ENCODE measurements around the gene WDR59.
"Not testable (repeated sequence)": the region's sequence is repeated elsewhere in the genome, so short reads cannot be mapped to it uniquely, and the experiment has no call there.

Gene WDR59

DNA sequence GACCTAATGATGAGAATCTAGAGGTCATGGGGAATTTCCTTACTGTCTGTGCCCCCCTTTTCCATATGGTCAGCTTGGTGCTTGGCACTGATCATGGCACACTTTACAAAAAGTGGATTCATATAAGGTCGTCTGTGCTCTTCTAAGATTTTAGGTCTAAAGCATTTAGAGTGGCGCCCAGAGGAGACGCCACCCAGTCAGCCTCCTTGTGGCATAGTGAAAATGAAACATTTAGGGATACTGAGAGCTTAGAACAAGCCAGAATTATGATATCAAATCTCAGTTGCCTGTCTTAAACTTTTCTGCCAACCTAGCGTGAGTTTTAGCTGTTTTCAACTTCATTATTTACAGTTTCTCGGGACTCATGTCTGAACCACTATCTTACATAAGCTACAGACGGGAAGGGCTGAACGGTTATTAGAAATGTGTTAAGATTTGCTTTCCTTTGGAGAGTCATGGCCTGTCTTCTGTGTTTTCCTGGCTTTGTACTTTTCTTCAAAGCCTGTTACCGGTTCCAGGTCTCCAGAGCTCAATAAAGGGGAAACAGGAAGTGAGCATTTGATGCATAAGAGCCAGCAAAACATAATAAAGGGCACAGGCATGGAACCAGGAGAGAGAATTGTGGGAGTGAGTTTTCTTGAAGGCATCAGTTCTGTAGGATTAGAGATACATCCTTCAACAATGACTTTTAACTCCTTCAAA lies 27.6 kb upstream of the WDR59 start:
- no peak for DNase-seq (ENCODE audit: low spot score)

- DNase-seq (ENCODE audit: low spot score) = peak; percentile 77
Observed at GRCh38 chr16:75011634-75012307, 26.8 kb upstream of the WDR59 start.

DNA sequence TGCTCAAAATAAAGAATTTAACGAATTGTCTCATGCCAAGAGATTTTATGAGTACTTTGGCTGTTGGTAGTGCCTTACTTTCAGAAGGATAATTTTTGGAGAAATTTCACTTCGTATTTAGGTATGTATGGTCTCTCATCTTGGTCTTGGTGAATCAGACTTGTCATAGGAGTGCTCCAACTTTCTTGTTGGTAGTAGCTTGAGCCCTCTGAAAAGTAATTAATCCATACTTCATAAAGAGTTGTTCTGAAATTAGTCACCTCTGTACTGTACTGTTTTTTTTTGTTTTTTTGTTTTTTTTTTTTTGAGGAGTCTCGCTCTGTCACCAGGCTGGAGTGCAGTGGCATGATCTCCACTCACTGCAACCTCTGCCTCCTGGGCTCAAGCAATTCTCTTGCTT lies 25.5 kb upstream of the WDR59 start:
- DNase-seq (ENCODE audit: low spot score) = no peak

GRCh38 chr16:75007443-75007842 lies 22.5 kb upstream of the WDR59 start:
- DNase-seq (ENCODE audit: low spot score) = no peak

DNA sequence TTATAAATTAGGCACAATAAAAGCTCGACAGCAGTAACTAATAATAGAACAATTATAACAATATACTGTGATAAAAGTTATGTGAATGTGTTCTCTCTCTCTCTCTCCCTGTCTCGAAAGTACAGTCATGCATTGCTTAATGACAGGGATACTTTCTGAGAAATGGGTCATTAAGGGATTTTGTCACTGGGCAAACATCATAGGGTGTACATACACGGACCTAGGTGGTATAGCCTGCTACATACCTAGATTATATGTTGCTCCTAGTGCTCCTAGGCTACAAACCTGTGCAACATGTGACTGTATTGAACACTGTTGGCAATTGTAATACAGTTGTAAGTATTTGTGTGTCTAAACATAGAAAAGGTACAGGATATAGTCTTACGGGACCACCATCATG lies 20.8 kb upstream of the WDR59 start:
- no peak for DNase-seq (ENCODE audit: low spot score)

- DNase-seq (ENCODE audit: low spot score) = no peak
Observed at GRCh38 chr16:75004460-75004859, 19.5 kb upstream of the WDR59 start.

GRCh38 chr16:75003931-75004330 lies 19.0 kb upstream of the WDR59 start:
- DNase-seq (ENCODE audit: low spot score) = no peak

DNA sequence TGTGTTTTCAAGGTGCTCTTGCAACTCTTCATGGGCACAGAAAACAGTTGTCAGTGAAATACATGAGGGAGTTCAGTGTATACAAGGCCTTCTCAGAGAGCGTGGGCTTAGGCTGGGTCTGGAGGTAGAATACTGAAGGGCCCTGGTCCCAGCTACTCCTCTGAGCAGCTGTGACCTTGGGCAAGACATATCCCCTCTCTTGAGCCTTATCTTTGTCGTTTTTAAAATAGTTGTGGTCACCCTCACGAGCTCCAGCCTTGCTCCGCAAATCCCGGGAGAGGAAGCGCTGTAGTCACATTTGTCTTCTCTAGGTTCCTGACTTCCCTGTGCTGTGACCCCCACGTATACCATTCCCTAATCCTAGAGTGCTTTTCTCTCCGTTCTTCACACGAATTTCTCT lies 17.6 kb upstream of the WDR59 start:
- no peak for DNase-seq (ENCODE audit: low spot score)

DNA sequence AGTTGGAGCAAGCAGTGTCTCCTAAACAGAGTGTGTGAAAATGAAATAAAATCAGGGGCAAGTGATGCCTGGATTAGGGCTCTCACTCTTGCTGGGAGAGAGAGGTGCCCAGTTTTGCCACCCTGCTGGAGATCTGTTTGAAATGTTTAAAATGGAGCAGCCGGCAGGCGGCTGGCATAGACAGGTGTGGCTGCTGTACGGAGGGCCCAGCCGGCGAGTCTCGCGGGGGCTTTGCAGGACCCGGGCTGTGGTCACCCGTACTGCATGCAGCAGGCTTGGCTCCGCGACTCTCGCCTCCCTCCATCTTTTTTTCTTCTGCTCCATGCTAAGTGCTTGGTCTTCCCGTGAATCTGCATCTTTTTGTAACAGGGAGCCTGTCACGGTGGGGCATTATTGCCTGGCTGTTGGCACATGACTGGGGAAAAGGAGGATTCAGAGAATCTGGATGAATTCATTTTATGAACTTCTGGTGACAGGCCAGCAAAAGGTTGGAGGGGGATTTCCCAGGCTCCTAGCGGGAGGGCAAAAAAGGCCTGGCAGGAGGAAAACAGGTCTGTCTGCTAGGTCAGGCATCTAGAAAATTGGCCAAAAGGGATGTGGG lies 15.7 kb upstream of the WDR59 start:
- DNase-seq (ENCODE audit: low spot score) = no peak

DNA sequence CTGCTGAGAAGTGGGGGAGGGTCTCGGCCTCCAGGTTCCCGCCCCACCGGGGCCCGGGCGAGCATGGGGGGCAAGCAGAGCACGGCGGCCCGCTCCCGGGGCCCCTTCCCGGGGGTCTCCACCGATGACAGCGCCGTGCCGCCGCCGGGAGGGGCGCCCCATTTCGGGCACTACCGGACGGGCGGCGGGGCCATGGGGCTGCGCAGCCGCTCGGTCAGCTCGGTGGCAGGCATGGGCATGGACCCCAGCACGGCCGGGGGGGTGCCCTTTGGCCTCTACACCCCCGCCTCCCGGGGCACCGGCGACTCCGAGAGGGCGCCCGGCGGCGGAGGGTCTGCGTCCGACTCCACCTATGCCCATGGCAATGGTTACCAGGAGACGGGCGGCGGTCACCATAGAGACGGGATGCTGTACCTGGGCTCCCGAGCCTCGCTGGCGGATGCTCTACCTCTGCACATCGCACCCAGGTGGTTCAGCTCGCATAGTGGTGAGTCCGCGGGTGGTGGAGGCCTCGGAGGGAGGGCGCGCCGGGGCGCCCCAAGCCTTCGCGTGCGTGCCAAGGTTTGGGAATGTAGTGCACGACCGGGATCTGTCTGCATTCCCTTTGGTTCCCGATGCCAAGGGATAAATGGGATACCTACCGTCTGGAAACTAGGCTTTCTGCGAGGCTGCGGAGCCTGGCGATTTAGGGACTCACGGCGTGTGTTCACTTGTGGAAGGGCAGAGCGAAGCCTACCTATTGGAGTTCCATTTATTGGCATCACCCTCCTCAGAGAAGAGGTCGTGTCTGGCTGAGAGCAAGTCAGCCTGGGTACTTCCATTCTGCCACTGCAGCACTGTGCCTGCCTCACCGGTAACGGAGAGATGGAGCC lies 14.9 kb upstream of the WDR59 start:
- DNase-seq (ENCODE audit: low spot score) = peak; percentile 33

DNA sequence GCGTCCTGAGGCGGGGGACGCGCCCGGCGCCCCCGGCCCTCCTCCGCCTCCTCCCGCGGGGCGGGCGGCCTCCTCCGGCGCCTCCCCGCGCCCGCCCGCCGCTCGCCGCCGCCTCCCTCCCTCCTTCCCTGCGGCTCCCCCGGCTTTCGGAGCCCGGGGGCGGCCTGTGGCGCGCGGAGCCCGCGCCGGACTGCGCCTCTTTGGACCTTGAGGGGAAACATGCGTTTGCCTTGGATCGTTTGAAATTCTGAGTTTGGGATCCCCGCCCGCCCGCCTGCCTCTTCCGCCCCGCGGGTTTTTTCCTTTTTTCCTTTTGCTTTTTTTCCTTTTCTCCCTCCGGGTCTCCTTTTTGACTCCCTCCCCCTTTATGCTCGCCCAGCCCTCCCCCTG lies 14.3 kb upstream of the WDR59 start:
- peak; percentile 50 for DNase-seq (ENCODE audit: low spot score)

- peak; percentile 79 for DNase-seq (ENCODE audit: low spot score)
Observed at GRCh38 chr16:74998481-74999218, 13.7 kb upstream of the WDR59 start, which contains the start of gene ZNRF1. Gene ZNRF1, plus strand, starts transcription at chr16:74999024. Its CDS starts 648 bp downstream, at chr16:74999672.

DNA sequence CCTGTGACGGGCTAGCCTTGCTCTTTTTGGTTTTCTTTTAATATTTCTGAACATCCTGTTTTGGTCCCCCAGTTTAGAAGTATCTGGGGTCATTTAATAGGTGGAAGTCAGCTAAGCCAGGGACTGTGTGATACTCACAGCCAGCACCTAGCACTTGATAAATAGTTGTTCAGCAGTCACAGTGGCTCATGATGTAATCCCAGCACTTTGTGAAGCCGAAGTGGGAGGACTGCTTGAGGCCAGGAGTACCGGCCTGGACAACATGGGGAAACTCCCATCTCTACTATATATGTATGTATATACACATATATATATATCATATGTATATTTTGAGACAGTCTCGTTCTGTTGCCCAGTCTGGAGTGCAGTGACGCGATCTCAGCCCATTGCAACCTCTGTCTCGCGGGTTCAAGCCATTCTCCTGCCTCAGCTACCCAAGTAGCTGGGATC lies 12.1 kb upstream of the WDR59 start:
- no peak for DNase-seq (ENCODE audit: low spot score)

DNA sequence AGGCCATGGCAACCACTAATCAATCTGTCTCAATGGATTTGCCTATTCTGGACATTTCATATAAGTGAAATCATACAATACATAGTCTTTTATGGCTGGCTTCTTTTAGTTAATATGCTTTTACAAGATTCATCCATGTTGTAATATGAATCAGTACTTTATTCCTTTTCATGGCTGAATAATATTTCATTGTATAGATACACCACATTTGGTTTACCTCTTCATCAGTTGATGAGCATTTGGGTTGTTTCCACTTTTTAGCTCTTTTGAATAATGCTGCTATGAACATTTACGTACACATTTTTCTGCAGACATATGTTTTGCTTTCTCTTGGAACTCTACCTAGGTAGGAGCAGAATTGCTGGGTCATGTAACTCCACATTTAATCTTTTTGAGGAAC lies 11.1 kb upstream of the WDR59 start:
- no peak for DNase-seq (ENCODE audit: low spot score)

DNA sequence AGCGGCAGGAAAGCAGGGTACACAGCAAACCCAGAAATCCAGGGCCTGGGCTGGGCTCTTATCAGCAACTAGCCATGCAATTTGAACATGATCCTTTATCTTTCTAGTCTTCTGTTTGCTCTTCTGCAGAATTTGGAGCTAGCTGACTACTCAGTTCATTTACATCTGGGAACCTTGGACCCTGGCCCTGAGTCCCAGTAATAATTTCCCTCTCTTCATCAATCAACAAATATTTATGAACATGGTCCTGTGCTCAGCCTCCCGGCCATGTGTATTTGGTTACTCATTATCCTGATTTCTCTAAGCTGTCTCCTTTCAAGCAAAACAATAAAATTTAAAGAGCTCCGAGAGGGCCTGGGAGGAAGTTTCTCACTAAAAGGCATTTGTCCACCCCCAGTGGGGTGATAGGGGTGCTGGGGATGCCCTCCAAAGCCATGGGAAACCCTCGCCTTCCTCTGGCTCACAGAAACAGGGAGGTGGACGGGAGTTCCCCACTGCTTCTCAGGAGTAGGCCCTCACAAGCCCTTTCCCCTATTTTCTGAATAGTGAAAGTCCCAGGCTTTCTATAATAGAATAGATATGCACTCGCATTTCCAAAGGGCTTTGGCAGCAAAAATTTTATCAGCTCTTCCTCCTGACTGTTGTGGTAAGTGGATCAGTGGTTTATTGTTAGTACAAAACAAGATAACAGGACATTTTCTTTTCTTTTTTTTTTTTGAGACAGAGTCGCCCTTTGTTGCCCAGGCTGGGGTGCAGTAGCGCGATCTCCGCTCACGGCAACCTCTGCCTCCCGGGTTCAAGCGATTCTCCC lies 6.9 kb upstream of the WDR59 start:
- DNase-seq (ENCODE audit: low spot score) = no peak

DNA sequence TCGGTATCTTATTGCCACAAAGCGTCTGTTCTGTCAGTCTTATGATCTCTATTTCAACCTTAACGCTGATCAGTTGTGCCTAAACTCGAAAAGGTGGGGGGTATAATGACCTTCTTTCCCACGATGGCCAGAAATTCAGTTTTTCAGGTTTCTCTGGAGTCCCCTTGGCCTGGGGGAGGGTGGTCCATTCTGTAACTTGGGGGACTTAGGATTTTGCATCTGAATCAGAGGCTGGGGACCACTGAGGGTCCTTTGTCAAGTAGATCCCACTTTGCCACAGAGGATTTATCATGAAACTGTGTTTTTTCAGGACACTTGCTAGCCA lies 6.3 kb upstream of the WDR59 start:
- no peak for DNase-seq (ENCODE audit: low spot score)

DNA sequence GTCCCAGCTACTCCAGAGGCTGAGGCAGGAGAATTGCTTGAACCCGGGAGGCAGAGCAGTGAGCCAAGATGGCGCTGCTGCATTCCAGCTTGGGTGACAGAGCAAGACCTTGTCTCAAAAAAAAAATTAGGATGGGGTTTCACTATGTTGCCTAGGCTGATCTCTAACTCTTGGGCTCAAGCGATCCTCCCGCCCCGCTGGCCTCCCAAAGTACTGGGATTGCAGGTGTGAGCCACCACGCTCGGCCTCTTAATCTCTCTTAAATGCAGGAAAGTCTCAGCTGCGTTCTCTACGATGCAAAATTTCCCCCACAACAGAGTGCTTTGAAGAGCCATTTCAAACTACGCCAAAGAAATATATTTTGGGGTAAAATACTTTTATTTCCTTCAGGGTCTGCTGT lies 5.9 kb upstream of the WDR59 start:
- DNase-seq (ENCODE audit: low spot score) = no peak

- not testable (repeated sequence) for DNase-seq (ENCODE audit: low spot score)
Observed at GRCh38 chr16:74989864-74990263, 4.9 kb upstream of the WDR59 start.

DNA sequence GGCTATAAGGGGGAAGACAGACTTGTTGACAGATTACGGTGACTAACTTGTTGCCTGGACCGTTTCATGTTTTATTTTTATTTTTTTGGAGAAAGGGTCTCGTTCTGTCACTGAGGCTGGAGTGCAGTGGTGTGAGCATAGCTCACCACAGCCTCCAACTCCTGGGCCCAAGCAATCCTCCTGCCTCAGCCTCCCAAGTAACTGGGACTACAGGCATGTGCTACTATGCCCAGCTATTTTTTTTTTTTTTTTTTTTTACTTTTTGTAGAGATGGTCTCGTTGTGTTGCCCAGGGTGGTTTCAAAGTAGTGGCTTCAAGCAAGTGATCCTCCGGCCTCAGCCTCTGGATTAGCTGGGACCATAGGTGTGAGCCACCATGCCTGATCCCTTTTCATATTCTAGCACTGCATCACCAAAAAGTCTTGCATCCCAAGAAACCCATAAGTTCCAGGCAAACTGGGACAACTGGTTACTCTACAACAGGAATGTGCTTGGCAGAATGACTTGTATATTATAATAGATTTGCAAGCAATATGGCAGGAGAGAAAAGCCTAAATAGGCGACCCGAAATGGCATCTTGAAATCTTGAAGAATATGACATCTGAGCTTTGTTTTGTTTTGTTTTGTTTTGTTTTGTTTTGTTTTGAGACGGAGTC lies 2.2 kb upstream of the WDR59 start:
- DNase-seq (ENCODE audit: low spot score) = no peak

- no peak for DNase-seq (ENCODE audit: low spot score)
Observed at GRCh38 chr16:74984194-74984528, 762 bp downstream of the WDR59 start.

- DNase-seq (ENCODE audit: low spot score) = no peak
Observed at GRCh38 chr16:74982256-74982655, 2.7 kb downstream of the WDR59 start.
